DND-41 (cell line): ENCODE results near the gene PLD2.

ENCODE experiments used
- ATAC-seq: fragments of 200-7000 bp; cut with Tn5 transposase; 3 replicates; pipeline ENCODE4 v1.9.1; 2021; ENCODE audit warnings: low read depth; ENCODE audit not compliant: insufficient read depth
- DNase-seq: peaks from one replicate; pipeline ENCODE4 v3.0.0-alpha.2; 2020
- H2AFZ ChIP-seq: 2 replicates; pipeline ENCODE4 v1.6.0; 2012; ENCODE audit warnings: low read depth, low read length
- H3K27ac ChIP-seq: 2 replicates; pipeline ENCODE4 v1.5.1; 2012; ENCODE audit warnings: low read length, inconsistent platforms
- H3K27me3 ChIP-seq: fragments of 200-600 bp; sonication (generic); 2 replicates; pipeline ENCODE4 v1.6.0; 2012; ENCODE audit warnings: low read length, mild to moderate bottlenecking, inconsistent platforms; ENCODE audit not compliant: insufficient read depth, poor library complexity
- H3K36me3 ChIP-seq: 2 replicates; pipeline ENCODE4 v1.5.1; 2012; ENCODE audit warnings: low read length, inconsistent platforms; ENCODE audit not compliant: insufficient read depth
- H3K4me1 ChIP-seq: 2 replicates; pipeline ENCODE4 v1.5.1; 2012; ENCODE audit warnings: mild to moderate bottlenecking, low read length; ENCODE audit not compliant: insufficient read depth
- H3K4me2 ChIP-seq: 2 replicates; pipeline ENCODE4 v1.6.0; 2012; ENCODE audit warnings: mild to moderate bottlenecking, moderate library complexity, low read length, inconsistent platforms; ENCODE audit not compliant: insufficient read depth
- H3K4me3 ChIP-seq, 2 experiments: fragments of 200-600 bp in 1 of 2; shearing (Covaris generic) in 1 of 2; 2 replicates each; pipeline ENCODE4 v1.5.1; 2012 to 2016; ENCODE audit warnings: inconsistent platforms in 2 of 2, low read length in 2 of 2, mild to moderate bottlenecking in 2 of 2, low read depth in 1 of 2, moderate library complexity in 1 of 2
- H3K79me2 ChIP-seq: 2 replicates; pipeline ENCODE4 v1.6.0; 2012; ENCODE audit warnings: low read length, inconsistent platforms; ENCODE audit not compliant: insufficient read depth
- H3K9ac ChIP-seq: 2 replicates; pipeline ENCODE4 v1.6.0; 2012; ENCODE audit warnings: low read depth, mild to moderate bottlenecking, inconsistent platforms, low read length, moderate library complexity
- H3K9me3 ChIP-seq: 2 replicates; pipeline ENCODE4 v1.5.1; 2012; ENCODE audit warnings: low read length, moderate library complexity, mild to moderate bottlenecking, inconsistent platforms; ENCODE audit not compliant: insufficient read depth, severe bottlenecking
- H4K20me1 ChIP-seq: 2 replicates; pipeline ENCODE4 v1.6.0; 2012; ENCODE audit warnings: low read length; ENCODE audit not compliant: insufficient read depth
- EZH2 ChIP-seq: IDR thresholded peaks from 3 replicates; pipeline ENCODE4 v1.6.1; 2012; ENCODE audit warnings: borderline replicate concordance, low read depth, mild to moderate bottlenecking, moderate library complexity, low read length, inconsistent platforms; ENCODE audit not compliant: severe bottlenecking
- TF ChIP-seq, protein P1 (sequence below): IDR thresholded peaks from 2 replicates; pipeline ENCODE4 v1.5.1; 2012; ENCODE audit warnings: borderline replicate concordance, low read length, moderate library complexity, mild to moderate bottlenecking; ENCODE audit not compliant: poor library complexity, severe bottlenecking; ENCODE audit errors: extremely low read depth

Gene PLD2

DNA sequence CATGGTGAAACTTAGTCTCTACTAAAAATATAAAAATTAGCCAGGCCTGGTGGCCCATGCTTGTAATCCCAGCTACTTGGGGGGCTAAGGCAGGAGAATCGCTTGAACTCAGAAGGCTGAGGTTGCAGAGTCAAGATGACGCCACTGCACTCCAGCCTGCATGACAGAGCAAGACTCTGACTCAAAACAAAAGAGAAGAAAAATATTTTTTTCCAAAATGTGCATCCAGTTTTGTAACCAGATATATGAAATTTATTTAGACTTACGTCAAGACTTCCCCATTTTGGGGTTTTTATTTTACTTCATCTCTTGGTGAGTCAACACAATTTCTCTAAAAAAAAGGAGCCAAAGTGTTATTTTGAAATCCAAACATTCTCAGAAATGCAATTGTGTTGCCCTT lies 40.8 kb upstream of the PLD2 start:
- H3K9ac ChIP-seq = no peak overlapping the region
- DNase-seq = no peak

DNA sequence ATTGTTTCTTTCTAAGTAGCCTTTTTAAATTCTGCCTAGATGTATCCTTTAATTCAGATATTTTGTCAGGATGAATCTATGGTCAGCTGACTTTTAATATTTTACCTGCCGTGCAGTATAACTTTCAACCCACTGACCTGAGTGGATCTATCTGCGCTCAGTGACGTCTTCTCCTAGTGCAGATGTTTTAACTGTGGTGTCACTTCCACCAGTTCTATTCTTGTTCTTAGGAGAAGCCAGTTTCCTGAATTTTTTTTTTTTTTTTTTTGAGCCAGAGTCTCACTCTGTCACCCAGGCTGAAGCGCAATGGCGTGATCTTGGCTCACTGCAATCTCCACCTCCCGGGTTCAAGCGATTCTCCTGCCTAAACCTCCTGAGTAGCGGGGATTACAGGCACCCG lies 40.2 kb upstream of the PLD2 start:
- no peak for DNase-seq
- H3K27ac ChIP-seq = no peak overlapping the region
- H3K36me3 ChIP-seq = no peaks in the 10 kb centered on the region
- no peaks in the 10 kb centered on the region for H3K9me3 ChIP-seq
- H3K4me1 ChIP-seq = no peaks in the 10 kb centered on the region
- no peaks in the 10 kb centered on the region for H3K27me3 ChIP-seq
- TF ChIP-seq, protein P1, sequence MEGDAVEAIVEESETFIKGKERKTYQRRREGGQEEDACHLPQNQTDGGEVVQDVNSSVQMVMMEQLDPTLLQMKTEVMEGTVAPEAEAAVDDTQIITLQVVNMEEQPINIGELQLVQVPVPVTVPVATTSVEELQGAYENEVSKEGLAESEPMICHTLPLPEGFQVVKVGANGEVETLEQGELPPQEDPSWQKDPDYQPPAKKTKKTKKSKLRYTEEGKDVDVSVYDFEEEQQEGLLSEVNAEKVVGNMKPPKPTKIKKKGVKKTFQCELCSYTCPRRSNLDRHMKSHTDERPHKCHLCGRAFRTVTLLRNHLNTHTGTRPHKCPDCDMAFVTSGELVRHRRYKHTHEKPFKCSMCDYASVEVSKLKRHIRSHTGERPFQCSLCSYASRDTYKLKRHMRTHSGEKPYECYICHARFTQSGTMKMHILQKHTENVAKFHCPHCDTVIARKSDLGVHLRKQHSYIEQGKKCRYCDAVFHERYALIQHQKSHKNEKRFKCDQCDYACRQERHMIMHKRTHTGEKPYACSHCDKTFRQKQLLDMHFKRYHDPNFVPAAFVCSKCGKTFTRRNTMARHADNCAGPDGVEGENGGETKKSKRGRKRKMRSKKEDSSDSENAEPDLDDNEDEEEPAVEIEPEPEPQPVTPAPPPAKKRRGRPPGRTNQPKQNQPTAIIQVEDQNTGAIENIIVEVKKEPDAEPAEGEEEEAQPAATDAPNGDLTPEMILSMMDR = no peak
- no peak for TF ChIP-seq EZH2
- no peak overlapping the region for H3K9ac ChIP-seq
- no peaks in the 10 kb centered on the region for H3K79me2 ChIP-seq
- no peaks in the 10 kb centered on the region for H4K20me1 ChIP-seq
- H3K4me2 ChIP-seq = no peak overlapping the region
- H3K4me3 ChIP-seq = no peak overlapping the region
- H2AFZ ChIP-seq = no peak overlapping the region
- no peak for ATAC-seq

More for the DNA sequence above, 40.8 kb upstream of the PLD2 start:
- Histone ChIP-seq H3K4me2 (no peak overlapping the region), H2AFZ (no peak overlapping the region), H3K36me3 (no peaks in the 10 kb centered on the region), H4K20me1 (no peaks in the 10 kb centered on the region), H3K79me2 (no peaks in the 10 kb centered on the region), H3K27ac (no peak overlapping the region), H3K4me1 (no peaks in the 10 kb centered on the region), H3K9me3 (no peaks in the 10 kb centered on the region), H3K27me3 (no peaks in the 10 kb centered on the region), H3K4me3 (no peak overlapping the region)
- TF ChIP-seq, protein P1 = no peak
- TF ChIP-seq EZH2 = no peak
- no peak for ATAC-seq

DNA sequence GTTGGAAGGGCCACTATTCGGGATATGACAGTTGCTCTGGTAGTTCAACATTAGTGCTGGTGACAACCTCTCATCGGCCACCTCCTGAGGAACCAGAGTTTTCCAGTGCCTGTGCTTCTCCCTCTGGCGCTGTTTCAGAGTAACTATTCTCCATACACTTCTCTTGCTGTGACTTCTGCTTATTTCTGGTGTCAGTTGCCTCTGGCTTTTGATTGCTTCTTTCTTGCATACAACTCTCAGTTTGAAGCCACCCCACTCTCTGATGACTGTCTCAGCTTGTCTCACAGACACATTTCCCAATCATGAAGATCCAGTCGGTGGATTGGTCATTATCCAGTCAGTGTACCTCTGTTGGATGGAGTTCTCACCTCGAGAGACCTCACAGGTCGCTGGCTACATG lies 38.7 kb upstream of the PLD2 start:
- H4K20me1 ChIP-seq = no peaks in the 10 kb centered on the region
- H3K27me3 ChIP-seq = peaks cover 2% of the 10 kb centered on the region
- no peaks in the 10 kb centered on the region for H3K79me2 ChIP-seq
- no peak overlapping the region for H2AFZ ChIP-seq
- no peaks in the 10 kb centered on the region for H3K36me3 ChIP-seq
- no peak overlapping the region for H3K4me3 ChIP-seq
- no peak overlapping the region for H3K9ac ChIP-seq
- no peaks in the 10 kb centered on the region for H3K9me3 ChIP-seq
- TF ChIP-seq EZH2 = no peak
- TF ChIP-seq, protein P1 = no peak
- H3K4me1 ChIP-seq = no peaks in the 10 kb centered on the region
- DNase-seq (no peak), ATAC-seq (no peak)
- H3K27ac ChIP-seq = no peak overlapping the region
- H3K4me2 ChIP-seq = no peak overlapping the region

DNA sequence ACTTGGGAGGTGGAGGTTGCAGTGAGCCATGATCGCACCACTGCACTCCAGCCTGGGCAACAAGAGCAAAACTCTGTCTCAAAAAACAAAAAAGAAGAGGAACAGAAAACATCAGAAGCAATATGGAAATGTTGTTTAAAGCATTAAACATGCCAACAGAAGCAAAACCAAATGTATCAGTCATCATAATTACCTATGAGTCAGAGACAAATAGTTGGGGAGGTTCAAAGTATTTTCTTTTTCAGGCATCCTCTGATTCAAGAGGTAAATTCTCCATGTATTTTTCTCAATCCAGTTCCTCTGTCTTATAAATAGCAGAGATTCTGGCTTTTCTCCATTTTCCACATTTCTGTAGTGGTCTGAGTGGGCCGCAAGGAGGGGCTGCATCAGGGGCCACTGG lies 37.3 kb upstream of the PLD2 start:
- peaks cover 5% of the 10 kb centered on the region for H3K27me3 ChIP-seq
- no peak for ATAC-seq
- no peaks in the 10 kb centered on the region for H4K20me1 ChIP-seq
- H3K36me3 ChIP-seq = no peaks in the 10 kb centered on the region
- H3K4me1 ChIP-seq = no peaks in the 10 kb centered on the region
- no peak overlapping the region for H2AFZ ChIP-seq
- no peak overlapping the region for H3K9ac ChIP-seq
- TF ChIP-seq, protein P1 = no peak
- no peak for TF ChIP-seq EZH2
- no peak overlapping the region for H3K27ac ChIP-seq
- no peak overlapping the region for H3K4me2 ChIP-seq
- no peak for DNase-seq
- H3K4me3 ChIP-seq = no peak overlapping the region
- no peaks in the 10 kb centered on the region for H3K79me2 ChIP-seq
- H3K9me3 ChIP-seq = no peaks in the 10 kb centered on the region
